ENCODE measurements around the gene MAN2A2. TPM values are rescaled to one million over a fixed set of nuclear protein-coding genes. Genes with fewer than 3 reads are reported as not detected.

The MAN2A2 gene
- total RNA-seq, 4 donors from 2014 or later: 76.2 to 188 (median 141) TPM

DNA sequence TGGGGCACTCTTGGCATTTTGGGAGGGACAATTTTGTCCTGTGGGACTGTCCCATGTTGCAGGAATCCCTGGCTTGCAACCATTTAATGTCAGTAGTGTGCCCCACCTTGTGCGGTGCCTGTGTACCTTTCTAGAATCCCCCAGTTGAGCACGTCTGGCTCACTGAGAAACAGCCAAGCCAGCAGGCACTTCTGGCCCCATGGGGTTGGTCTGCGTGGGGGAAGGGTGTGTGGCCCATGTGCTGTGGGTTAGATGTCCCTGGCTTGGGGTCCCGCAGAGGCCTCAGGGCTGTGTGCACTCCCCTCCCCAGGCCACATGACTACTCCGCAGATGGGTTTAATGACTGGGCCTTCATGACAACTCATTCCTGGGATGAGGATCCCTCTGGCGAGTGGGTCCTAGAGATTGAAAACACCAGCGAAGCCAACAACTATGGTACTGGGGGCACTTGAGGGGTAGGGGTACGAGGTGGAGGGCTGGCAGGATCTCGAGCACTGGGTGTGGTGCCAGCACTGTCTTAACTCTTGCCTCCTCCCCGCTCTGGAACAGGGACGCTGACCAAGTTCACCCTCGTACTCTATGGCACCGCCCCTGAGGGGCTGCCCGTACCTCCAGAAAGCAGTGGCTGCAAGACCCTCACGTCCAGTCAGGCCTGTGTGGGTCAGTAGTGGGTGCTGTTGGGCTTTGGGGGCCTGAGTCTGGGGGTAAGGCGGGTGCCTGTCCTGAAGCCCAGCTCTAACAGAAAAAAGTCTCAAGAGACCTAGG lies 22.5 kb upstream of the MAN2A2 start:
- Histone ChIP-seq H3K4me1 (peaks cover 7 to 26% (median 16%) of the 10 kb centered on the region in 4 donors), H3K9me3 (no peaks in the 10 kb centered on the region), H3K27me3 (no peaks in the 10 kb centered on the region), H3K27ac (no peak overlapping the region), H3K36me3 (peaks cover 0 to 67% (median 0%) of the 10 kb centered on the region in 3 donors), H3K4me3 (no peak overlapping the region)
- DNase-seq: peak in 1 of 3 donors; percentile 42
- TF ChIP-seq, protein P1, sequence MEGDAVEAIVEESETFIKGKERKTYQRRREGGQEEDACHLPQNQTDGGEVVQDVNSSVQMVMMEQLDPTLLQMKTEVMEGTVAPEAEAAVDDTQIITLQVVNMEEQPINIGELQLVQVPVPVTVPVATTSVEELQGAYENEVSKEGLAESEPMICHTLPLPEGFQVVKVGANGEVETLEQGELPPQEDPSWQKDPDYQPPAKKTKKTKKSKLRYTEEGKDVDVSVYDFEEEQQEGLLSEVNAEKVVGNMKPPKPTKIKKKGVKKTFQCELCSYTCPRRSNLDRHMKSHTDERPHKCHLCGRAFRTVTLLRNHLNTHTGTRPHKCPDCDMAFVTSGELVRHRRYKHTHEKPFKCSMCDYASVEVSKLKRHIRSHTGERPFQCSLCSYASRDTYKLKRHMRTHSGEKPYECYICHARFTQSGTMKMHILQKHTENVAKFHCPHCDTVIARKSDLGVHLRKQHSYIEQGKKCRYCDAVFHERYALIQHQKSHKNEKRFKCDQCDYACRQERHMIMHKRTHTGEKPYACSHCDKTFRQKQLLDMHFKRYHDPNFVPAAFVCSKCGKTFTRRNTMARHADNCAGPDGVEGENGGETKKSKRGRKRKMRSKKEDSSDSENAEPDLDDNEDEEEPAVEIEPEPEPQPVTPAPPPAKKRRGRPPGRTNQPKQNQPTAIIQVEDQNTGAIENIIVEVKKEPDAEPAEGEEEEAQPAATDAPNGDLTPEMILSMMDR (IDR thresholded peaks at IDR 0.05): no peak
- TF ChIP-seq POLR2A (IDR thresholded peaks at IDR 0.05): no peak

DNA sequence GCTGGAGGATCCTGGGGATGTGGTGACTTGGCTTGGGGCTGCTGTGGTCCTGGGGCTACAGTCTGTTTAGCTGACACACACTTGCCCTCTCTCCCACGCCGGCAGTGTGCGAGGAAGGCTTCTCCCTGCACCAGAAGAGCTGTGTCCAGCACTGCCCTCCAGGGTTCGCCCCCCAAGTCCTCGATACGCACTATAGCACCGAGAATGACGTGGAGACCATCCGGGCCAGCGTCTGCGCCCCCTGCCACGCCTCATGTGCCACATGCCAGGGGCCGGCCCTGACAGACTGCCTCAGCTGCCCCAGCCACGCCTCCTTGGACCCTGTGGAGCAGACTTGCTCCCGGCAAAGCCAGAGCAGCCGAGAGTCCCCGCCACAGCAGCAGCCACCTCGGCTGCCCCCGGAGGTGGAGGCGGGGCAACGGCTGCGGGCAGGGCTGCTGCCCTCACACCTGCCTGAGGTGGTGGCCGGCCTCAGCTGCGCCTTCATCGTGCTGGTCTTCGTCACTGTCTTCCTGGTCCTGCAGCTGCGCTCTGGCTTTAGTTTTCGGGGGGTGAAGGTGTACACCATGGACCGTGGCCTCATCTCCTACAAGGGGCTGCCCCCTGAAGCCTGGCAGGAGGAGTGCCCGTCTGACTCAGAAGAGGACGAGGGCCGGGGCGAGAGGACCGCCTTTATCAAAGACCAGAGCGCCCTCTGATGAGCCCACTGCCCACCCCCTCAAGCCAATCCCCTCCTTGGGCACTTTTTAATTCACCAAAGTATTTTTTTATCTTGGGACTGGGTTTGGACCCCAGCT lies 21.7 kb upstream of the MAN2A2 start:
- H3K27me3 ChIP-seq: no peaks in the 10 kb centered on the region
- peaks cover 7 to 29% (median 18%) of the 10 kb centered on the region in 4 donors for H3K4me1 ChIP-seq
- H3K4me3 ChIP-seq: no peak overlapping the region
- H3K27ac ChIP-seq: no peak overlapping the region
- no peaks in the 10 kb centered on the region for H3K9me3 ChIP-seq
- peak in 1 of 3 donors; percentile 49 for DNase-seq
- TF ChIP-seq, protein P1 (IDR thresholded peaks at IDR 0.05): no peak
- no peak for TF ChIP-seq POLR2A (IDR thresholded peaks at IDR 0.05)
- peaks cover 0 to 59% (median 0%) of the 10 kb centered on the region in 3 donors for H3K36me3 ChIP-seq

DNA sequence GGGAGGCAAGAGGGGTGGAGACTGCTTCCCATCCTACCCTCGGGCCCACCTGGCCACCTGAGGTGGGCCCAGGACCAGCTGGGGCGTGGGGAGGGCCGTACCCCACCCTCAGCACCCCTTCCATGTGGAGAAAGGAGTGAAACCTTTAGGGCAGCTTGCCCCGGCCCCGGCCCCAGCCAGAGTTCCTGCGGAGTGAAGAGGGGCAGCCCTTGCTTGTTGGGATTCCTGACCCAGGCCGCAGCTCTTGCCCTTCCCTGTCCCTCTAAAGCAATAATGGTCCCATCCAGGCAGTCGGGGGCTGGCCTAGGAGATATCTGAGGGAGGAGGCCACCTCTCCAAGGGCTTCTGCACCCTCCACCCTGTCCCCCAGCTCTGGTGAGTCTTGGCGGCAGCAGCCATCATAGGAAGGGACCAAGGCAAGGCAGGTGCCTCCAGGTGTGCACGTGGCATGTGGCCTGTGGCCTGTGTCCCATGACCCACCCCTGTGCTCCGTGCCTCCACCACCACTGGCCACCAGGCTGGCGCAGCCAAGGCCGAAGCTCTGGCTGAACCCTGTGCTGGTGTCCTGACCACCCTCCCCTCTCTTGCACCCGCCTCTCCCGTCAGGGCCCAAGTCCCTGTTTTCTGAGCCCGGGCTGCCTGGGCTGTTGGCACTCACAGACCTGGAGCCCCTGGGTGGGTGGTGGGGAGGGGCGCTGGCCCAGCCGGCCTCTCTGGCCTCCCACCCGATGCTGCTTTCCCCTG lies 21.0 kb upstream of the MAN2A2 start:
- peak in 1 of 3 donors; percentile 52 for DNase-seq
- peak overlapping the region in 2 of 4 donors; percentile 3 to 90 for H3K27ac ChIP-seq
- H3K9me3 ChIP-seq: no peaks in the 10 kb centered on the region
- H3K27me3 ChIP-seq: no peaks in the 10 kb centered on the region
- peaks cover 0 to 51% (median 0%) of the 10 kb centered on the region in 3 donors for H3K36me3 ChIP-seq
- H3K4me1 ChIP-seq: peaks cover 7 to 29% (median 18%) of the 10 kb centered on the region in 4 donors
- H3K4me3 ChIP-seq: no peak overlapping the region
- TF ChIP-seq POLR2A (IDR thresholded peaks at IDR 0.05): no peak
- TF ChIP-seq, protein P1 (IDR thresholded peaks at IDR 0.05): no peak

DNA sequence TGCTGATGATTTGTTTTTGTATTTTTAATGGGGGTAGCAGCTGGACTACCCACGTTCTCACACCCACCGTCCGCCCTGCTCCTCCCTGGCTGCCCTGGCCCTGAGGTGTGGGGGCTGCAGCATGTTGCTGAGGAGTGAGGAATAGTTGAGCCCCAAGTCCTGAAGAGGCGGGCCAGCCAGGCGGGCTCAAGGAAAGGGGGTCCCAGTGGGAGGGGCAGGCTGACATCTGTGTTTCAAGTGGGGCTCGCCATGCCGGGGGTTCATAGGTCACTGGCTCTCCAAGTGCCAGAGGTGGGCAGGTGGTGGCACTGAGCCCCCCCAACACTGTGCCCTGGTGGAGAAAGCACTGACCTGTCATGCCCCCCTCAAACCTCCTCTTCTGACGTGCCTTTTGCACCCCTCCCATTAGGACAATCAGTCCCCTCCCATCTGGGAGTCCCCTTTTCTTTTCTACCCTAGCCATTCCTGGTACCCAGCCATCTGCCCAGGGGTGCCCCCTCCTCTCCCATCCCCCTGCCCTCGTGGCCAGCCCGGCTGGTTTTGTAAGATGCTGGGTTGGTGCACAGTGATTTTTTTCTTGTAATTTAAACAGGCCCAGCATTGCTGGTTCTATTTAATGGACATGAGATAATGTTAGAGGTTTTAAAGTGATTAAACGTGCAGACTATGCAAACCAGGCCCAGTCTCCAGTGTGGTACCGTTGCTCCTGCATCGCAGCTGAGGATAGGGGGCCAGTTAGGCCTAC lies 20.1 kb upstream of the MAN2A2 start:
- Histone ChIP-seq H3K27ac (peak overlapping the region; percentile 67 to 90 (median 85)), H3K4me1 (peaks cover 7 to 29% (median 18%) of the 10 kb centered on the region in 4 donors), H3K27me3 (no peaks in the 10 kb centered on the region), H3K4me3 (no peak overlapping the region), H3K9me3 (no peaks in the 10 kb centered on the region), H3K36me3 (peaks cover 0 to 43% (median 0%) of the 10 kb centered on the region in 3 donors)
- DNase-seq: peak in 1 of 3 donors; percentile 39
- no peak for TF ChIP-seq POLR2A (IDR thresholded peaks at IDR 0.05)
- TF ChIP-seq, protein P1 (IDR thresholded peaks at IDR 0.05): no peak

All from Peyer's patch (tissue), 4 donors.